ENCODE data around the gene TMEM116.

The TMEM116 gene

GRCh38 chr12:111991946-111992345 is 21.0 kb downstream of the TMEM116 start:
- no peak for TF ChIP-seq CTCF (IDR thresholded peaks at IDR 0.05; ENCODE audit: low read depth, low read length)
- DNase-seq (ENCODE audit: low read depth in 2 of 2), result no peak
- no peak overlapping the region for H3K4me3 ChIP-seq (replicated peaks in 1 of 2; ENCODE audit: low read depth in 2 of 2, low read length in 2 of 2)

GRCh38 chr12:111991535-111991934 is 21.4 kb downstream of the TMEM116 start:
- TF ChIP-seq CTCF (IDR thresholded peaks at IDR 0.05; ENCODE audit: low read depth, low read length), result no peak
- no peak for DNase-seq (ENCODE audit: low read depth in 2 of 2)
- H3K4me3 ChIP-seq (replicated peaks in 1 of 2; ENCODE audit: low read depth in 2 of 2, low read length in 2 of 2), result no peak overlapping the region

- no peak for DNase-seq (ENCODE audit: low read depth in 2 of 2)
- TF ChIP-seq CTCF (IDR thresholded peaks at IDR 0.05; ENCODE audit: low read depth, low read length), result no peak
- H3K4me3 ChIP-seq (replicated peaks in 1 of 2; ENCODE audit: low read depth in 2 of 2, low read length in 2 of 2), result no peak overlapping the region
These were observed 28.1 kb downstream of the TMEM116 start for GRCh38 chr12:111984820-111985219.

GRCh38 chr12:111981987-111982386 is 31.0 kb downstream of the TMEM116 start:
- peak in 1 of 2 donors; percentile 36 for DNase-seq (ENCODE audit: low read depth in 2 of 2)
- no peak for TF ChIP-seq CTCF (IDR thresholded peaks at IDR 0.05; ENCODE audit: low read depth, low read length)
- no peak overlapping the region for H3K4me3 ChIP-seq (replicated peaks in 1 of 2; ENCODE audit: low read depth in 2 of 2, low read length in 2 of 2)

GRCh38 chr12:111980598-111980997 is 32.4 kb downstream of the TMEM116 start:
- no peak for DNase-seq (ENCODE audit: low read depth in 2 of 2)
- TF ChIP-seq CTCF (IDR thresholded peaks at IDR 0.05; ENCODE audit: low read depth, low read length), result no peak
- no peak overlapping the region for H3K4me3 ChIP-seq (replicated peaks in 1 of 2; ENCODE audit: low read depth in 2 of 2, low read length in 2 of 2)

GRCh38 chr12:111978545-111978944 is 34.4 kb downstream of the TMEM116 start:
- no peak for TF ChIP-seq CTCF (IDR thresholded peaks at IDR 0.05; ENCODE audit: low read depth, low read length)
- DNase-seq (ENCODE audit: low read depth in 2 of 2), result no peak

GRCh38 chr12:111976860-111977259 is 36.1 kb downstream of the TMEM116 start:
- TF ChIP-seq CTCF (IDR thresholded peaks at IDR 0.05; ENCODE audit: low read depth, low read length), result no peak
- no peak for DNase-seq (ENCODE audit: low read depth in 2 of 2)
- H3K4me3 ChIP-seq (replicated peaks in 1 of 2; ENCODE audit: low read depth in 2 of 2, low read length in 2 of 2), result no peak overlapping the region

More at GRCh38 chr12:111978545-111978944, 34.4 kb downstream of the TMEM116 start:
- no peak overlapping the region for H3K4me3 ChIP-seq (replicated peaks in 1 of 2; ENCODE audit: low read depth in 2 of 2, low read length in 2 of 2)

All from cardiac fibroblast (primary cell).